GM18861 (cell line): ENCODE data around the gene ZNF425.
"Not testable (repeated sequence)": the region's sequence is repeated elsewhere in the genome, so short reads cannot be mapped to it uniquely, and the experiment has no call there.

ENCODE experiments used
- ATAC-seq: cut with Tn5 transposase; IDR thresholded peaks from one replicate; pipeline ENCODE4 v1.9.1; 2021; ENCODE audit not compliant: unreplicated experiment

ZNF425 gene

DNA sequence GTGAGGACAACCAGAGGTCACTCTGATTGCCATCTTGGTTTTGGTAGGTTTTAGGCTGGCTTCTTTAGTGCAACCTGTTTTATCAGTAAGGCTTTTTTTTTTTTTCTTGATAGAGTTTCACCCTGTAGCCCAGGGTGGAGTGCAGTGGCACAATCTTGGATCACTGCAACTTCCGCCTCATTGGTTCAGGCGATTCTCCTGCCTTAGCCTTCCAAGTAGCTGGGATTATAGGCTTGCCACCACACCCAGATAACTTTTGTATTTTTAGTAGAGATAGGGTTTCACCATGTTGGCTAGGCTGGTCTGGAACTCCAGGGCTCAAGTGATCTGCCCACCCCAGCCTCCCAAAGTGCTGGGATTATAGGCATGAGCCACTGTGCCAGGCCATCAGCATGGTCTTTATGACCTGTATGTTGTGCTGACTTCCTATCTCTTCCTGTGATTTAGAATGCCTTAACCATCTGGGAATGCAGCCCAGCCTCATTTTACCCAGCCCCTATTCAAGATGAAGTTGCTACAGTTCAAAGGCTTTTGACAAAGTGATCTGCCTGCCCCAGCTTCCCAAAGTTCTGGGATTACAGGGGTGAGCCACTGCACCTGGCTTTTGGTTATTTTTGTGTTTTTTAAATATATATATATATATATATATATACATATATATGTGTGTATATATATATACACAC, 7.0 kb upstream of the ZNF425 start:
- ATAC-seq, result no peak

DNA sequence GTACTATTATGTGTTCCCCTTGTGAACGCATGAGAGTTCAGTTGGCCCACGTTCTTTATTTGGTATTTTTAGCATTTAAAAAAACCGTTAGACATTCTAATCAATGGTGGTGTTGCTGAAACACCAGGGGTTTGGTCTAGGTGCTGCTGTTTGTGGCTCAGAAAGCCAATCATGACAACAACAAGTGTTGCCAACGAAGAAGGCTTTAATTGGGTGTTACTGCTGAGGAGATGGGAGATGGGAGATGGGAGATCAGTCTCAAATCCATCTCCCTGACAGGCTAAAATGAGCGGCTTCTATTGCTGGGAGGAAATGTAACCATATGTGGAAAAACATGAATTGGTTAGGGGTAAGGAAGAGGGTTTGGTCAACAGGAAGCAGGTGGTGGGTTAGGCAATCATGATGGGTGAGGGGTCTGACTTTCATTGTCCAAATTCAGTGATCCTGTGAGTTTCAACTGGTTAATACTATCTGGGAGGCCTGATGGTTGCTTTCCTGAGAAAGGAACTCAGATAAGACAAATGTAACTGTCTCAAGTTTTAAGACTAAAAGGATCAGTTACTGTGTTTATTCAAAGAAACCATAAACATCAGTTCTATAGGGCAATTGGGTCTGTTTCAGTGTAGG, 4.6 kb upstream of the ZNF425 start:
- no peak for ATAC-seq

DNA sequence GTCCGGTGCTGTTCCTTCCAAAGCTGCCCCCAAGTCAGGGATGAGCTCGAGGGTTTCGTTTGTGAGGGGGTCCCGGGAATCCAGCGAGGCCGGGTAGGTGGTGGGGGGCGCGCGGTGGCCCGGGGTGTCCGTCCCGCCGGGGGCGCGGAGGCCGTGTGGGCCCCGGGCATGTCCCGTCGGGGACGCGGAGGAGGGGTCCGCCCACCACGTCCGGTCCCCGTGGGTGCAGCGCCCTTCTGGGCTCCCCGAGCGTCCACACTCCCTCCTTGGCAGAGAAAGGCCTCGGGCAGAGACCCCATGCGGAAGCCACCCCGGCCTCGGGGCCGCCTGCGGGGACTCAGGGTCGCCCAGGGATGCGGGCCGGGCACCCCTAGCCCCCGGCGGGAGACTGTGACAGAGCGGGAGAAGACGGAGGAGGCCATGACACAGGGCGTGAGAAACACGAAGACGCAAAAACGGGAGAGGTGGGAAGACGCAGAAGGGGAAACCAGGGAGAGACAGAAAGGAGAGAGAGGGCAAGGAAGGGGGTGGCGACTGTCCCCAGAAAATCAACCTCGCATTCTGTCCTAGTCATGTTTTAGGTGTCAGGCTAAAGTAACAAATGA, 640 bp upstream of the ZNF425 start:
- peak; percentile 37 for ATAC-seq

DNA sequence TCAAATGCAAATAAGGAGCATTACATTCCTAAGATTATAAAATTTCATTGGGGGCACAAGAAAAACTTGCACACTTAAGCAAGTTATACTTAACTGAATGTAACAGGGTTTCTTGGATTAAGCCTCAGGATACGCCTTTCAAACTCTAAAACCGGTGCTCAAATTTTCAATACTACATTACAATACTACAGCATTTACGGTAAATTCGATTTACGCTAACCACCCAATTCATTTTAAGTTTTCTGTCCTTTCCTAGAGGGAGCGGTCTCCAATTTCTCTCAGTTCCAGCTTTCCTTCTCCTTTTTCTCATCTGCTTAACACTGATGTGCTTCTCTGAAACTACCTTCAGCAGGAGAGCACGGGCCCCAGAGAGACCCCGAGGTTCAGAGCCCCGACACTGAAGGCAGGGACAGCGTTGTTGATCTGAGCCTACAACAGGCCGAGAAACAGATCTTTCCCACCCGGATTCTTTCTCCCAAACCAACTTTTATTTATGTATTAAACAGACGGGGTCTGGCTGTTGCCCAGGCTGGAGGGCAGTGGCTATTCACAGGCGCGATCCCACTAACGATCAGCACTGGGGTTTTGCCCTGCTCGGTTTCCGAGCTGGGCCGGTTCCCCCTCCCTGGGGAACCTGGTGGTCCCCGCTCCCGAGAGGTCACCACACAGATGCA, 798 bp downstream of the ZNF425 start:
- ATAC-seq, result no peak

DNA sequence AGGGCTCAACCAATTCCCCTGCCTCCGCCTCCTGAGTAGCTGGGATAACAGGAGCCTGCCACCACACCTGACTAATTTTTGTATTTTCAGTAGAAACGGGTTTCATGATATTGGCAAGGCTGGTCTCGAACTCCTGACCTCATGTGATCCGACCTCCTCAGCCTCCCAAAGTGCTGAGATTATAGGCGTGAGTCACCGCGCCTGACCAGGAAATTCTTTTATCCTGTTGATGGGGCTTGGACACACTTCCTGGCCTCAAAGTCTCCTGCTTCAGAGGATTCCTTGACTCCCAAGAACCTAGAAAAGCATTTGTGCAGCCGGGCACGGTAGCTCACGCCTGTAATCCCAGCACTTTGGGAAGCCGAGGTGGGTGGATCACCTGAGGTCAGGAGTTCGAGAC, 16.2 kb downstream of the ZNF425 start:
- ATAC-seq, result no peak

DNA sequence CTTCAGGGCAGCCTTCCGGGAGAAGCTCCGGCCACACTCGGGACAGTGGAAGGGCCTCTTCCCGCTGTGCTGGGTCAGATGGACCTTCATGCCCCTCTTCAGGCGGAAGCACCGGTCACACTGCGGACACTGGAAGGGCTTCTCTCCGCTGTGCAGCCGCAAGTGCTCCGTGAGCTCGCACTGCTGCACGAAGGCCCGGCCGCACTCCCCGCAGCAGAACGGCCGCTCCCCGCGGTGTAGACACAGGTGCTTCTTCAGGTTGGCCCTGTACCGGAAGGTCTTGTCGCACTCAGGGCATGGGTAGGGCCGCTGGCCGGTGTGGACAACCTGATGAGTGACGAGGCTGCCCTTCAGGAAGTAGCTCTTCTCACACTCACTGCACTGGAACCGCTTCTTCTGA, 21.4 kb downstream of the ZNF425 start:
- ATAC-seq, result no peak

DNA sequence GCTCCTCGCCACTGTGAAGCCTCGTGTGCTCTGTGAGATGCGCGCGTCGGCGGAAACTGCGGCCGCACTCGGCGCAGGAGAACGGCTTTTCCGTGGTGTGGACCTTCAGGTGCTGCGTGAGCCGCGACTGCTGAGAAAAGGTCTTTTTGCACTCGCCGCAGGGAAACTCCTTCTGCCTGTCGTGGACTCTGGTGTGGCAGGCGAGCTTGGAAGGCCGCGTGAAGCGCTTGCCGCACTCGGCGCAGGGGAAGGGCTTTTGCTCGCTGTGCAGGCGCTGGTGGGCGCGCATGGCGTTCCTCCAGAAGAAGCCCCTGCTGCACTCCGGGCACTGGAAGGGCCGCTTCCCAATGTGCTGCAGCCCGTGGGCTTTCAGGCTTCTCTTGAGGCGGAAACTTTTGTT, 21.9 kb downstream of the ZNF425 start:
- no peak for ATAC-seq

DNA sequence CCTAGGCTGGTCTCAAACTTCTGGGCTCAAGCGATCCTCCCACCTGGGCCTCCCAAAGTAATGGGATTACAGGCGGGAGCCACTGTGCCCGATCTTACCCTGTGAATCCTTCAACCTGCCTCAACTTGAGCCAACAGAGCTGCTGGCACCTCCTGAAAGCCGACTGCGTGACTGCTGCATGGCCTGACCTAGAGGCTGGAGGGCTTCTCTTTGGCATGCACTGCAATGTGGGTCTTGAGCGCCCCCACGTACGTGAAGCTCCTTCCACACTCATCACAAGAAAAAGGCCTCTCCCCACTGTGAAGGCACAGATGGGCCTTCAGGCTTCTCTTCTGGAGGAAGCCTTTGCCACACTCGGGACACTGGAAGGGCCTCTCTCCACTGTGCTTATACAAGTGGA, 22.7 kb downstream of the ZNF425 start:
- no peak for ATAC-seq

DNA sequence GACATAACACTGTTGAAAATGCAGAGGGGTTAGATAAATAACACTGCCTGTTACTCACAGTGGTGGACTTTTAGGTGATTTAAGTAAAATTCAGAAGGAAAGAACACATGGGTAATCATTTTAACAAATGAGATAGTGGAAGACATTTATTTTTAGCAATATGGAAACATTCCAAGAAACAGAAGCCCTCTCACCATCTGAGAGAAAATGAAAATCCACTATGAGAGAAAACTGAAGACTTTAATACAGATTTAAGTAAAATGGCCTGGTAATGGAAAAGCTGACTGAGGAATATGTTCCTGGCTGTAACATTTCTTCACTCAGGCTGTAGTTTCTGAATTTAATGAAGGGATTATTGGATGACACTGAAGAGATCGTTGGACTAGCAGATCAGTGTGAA, 23.5 kb downstream of the ZNF425 start:
- no peak for ATAC-seq

DNA sequence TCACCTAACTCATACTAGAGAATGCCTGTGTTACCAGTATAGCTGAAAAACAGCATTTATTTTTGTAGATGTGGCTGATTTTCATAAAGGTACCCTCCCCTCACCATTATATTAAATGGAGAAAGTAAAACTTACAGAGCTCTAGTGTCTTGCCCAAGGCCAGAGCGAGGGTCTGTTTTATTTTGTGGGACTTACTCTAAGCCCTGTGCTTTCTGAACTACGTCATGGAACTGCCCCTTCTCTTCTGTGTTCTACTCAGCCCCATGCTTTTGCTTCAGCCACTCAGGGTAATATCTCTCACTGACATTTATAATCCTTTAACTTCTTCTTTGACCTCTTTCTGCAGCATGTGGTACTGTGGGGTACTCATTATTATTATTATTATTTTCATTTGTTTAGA, 25.3 kb downstream of the ZNF425 start:
- ATAC-seq, result no peak

DNA sequence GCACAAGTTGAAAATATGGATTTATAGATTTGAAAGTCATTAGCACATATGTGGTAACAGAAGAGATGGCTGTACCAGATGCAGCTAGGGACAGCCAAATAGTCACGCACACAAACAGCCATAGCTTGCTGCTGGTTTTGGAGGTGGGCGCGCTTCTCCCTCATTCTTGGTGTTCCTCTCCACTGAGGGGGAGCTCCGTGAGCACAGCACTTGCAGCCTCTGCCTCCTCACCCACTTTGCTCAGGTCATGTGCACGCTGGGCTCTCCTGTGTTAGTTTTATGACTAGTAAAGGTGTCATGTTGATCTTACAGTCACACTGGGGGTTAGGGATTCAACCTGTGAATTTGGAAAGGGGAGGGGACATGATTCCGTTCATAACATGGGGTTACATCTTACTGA, 27.1 kb downstream of the ZNF425 start:
- ATAC-seq, result no peak

DNA sequence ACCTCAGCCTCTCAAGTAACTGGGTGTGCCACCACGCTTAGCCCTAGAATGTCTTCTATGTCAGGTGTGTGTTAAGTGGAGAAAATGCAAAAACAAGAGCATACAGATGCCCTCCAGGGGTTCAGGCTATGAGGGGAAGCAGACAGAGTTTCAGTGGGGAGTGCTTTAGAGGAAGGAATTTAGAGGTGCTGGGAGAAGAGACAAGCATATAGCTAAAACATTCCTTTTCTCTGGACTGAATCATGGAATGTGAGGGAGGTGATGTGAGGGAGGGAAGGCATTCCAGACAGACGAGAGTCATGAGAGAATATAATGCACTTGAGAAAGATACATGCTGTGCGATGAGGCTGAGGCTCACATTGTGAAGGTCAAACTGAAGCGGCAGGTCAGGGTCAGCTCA, 29.0 kb downstream of the ZNF425 start:
- ATAC-seq, result no peak

DNA sequence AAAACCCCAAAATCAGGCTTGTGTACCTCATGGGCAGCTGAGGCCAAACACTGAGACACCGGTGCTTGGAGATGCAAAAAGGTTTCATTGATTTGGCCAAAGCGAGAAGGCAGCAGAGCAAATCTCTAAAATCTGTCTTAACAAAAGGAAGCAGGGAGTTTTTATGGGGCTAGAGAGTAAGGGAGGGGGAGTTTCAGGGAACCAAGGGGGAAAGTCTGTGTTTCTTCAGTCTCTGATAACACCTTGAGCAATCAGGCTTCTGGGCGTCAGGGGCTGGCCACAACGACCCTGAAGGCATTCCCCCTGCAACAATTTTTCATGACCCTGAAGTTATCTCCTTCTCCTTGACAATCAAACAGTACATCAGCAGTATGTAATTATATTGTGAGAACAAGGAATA, 32.9 kb downstream of the ZNF425 start:
- ATAC-seq, result no peak

DNA sequence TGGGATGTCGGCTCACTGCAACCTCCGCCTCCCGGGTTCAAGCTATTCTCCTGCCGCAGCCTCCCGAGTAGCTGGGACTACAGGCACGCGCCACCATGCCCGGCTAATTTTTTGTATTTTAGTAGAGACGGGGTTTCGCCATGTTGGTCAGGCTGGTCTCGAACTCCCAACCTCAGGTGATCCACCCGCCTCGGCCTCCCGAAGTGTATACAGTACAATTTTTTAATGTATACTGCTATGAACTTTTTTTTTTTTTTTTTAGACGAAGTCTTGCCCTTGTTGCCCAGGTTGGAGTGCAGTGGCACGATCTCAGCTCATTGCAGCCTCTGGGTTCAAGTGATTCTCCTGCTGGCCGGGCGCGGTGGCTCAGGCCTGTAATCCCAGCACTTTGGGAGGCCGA, 33.9 kb downstream of the ZNF425 start:
- ATAC-seq, result not testable (repeated sequence)

DNA sequence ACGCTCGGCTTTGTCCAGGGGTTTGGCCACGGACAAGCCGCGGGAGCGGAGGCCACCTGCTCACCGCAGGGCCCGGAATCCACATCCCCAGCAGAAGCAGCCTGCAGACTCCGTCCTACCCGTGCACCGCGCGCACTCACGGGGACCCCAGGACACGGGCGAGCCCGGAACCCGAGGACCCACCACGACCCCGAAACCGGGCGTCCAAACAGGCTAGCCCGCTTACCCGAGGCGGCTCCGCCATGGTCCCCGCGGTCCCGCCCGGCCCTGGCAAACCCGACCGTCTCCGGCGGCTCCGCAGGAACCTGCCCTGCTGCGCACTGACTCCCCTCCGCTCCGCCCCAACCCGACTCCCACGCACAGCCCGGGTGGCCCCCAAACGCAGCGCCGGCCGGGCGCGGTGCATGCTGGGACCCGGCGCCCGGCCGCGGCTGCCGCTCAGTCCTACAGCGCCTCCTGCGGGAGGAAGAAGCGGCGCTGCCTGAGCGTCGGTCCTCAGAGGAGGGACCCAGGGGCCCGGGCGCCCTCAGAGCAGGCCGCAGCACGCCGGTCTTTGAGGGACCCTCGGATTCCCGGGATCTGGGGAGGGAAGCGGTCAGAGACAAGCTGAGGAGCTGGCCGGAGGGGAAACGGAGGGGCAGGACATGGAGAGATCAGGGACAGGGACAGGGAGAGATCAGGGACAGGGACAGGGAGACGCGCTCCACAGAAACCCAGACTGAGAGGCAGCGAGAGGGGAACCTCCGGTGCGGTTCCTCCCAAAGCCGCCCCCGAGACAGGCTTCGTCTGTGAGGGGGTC, 35.5 kb downstream of the ZNF425 start, which contains the start of gene ZNF786:
Gene ZNF786, minus strand, starts transcription at position 322 of the 799 bp plus-strand sequence. Its CDS starts 78 bp downstream, at position 244.
- ATAC-seq, result peak; percentile 85

DNA sequence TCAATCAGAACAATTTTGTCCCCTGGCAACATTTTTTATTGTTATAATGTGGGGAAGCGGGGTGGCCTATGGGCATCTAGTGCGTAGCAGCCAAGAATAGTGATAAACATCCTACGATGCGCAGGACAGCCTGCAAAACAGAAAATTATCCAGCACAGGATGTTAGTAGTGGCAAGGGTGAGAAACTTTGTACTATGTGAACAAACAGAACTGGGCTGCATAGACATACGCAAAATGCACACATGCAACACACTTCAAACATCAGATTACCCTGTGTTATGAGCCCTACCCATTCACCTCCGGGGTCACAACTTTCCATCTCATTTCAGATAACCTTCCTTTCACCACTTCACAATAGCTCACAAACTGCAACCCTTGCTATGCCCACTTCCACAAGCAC, 38.7 kb downstream of the ZNF425 start:
- no peak for ATAC-seq

DNA sequence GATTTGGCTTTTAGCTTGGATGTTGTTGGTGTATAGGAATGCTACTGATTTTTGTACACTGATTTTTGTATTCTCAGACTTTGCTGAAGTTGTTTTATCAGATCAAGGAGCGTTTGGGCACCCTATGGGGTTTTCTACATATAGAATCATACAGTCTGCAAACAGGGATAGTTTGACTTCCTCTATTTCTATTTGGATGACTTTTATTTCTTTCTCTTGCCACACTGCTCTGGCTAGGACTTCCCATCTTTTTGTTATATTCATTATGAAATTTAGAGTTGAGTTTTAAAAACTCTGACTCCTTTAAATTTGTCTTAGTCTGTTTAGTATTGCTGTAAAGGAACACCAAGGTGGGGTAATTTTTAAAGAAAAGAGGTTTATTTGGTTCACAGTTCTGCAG, 40.3 kb downstream of the ZNF425 start:
- no peak for ATAC-seq

DNA sequence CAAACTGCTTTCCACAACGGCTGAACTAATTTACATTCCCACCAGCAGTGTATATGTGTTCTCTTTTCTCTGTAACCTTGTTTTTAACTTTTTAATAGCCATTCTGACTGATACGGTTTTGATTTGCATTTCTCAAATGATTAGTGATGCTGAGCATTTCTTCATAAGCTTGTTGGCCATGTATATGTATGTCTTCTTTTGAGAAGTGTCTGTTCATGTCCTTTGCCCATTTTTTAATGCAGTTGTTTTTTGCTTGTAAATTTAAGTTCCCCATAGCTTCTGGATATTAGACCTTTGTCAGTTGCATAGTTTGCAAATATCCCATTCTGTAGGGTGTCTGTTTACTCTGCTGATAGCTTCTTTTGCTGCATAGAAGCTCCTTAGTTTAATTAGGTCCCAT, 41.7 kb downstream of the ZNF425 start:
- no peak for ATAC-seq

DNA sequence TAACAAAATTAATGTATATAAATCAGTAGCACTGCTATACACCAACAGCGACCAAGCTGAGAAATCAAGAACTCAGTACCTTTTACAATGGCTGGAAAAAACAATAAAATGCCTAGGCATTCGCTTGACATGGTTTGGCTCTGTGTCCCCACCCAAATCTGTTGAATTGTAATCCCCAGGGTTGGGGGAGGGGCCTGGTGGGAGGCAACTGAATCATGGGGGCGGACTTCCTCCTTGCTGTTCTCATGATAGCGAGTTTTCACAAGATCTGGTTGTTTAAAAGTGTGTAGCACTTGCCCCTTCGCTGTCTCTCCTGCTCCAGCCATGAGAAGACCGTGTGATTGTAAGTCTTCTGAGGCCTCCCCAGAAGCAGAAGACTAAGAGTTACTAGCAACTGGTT, 44.2 kb downstream of the ZNF425 start:
- no peak for ATAC-seq

DNA sequence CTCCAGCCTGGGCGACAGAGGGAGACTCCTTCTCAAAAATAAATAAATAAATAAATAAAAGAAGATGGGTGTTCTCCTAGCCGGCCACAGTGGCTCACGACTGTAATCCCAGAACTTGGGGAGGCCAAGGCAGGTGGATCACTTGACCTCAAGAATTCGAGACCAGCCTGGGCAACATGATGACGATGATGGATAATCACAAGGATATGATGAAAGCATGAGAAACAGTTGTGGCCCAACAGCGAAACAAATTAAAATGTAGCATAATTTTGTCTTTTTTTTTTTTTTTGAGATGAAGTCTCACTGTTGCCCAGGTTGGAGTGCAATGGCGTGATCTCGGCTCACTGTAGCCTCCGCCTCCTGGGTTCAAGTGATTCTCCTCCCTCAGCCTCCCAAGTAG, 48.5 kb downstream of the ZNF425 start:
- no peak for ATAC-seq

DNA sequence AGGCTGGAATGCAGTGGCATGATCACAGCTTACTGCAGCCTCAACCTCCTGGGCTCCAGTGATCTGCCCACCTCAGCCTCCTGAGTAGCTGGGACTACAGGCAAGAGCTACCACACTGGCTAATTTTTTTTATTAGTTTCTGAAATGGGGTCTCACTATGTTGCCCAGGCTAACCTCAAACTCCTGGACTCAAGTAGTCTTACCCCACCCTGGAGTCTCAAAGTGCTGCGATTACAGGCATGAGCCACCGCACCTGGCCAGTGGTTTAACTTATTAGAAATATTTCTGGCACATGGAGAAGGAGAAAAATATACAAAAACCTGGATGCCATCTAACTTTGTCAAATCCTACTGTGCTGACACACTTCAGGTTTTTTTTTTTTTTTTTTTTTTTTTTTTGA, 50.8 kb downstream of the ZNF425 start:
- no peak for ATAC-seq
